Mammary epithelial cell (primary cell): ENCODE data around the gene IL1RL2.

ENCODE experiments used
- CTCF ChIP-seq, 2 donors: IDR thresholded peaks in 1 of 2; conservative IDR thresholded peaks in 1 of 2; 2 replicates each; pipeline ENCODE4 v1.5.1; 2011 to 2012; ENCODE audit warnings: inconsistent platforms in 2 of 2, low read length in 2 of 2, mild to moderate bottlenecking in 2 of 2, control low read depth in 1 of 2, low read depth in 1 of 2; ENCODE audit not compliant: insufficient read depth in 1 of 2; ENCODE audit errors: extremely low read depth in 1 of 2
- EZH2 ChIP-seq: IDR thresholded peaks from 2 replicates; pipeline ENCODE4 v1.6.1; 2012; ENCODE audit warnings: low read length, inconsistent platforms, borderline replicate concordance

- TF ChIP-seq CTCF (conservative IDR thresholded peaks at IDR 0.05 in 1 of 2, IDR thresholded peaks at IDR 0.05 in 1 of 2; ENCODE audit: extremely low read depth in 1 of 2, insufficient read depth in 1 of 2, low read depth in 1 of 2, low read length in 2 of 2) (no peak), EZH2 (no peak)
Observed at GRCh38 chr2:102209474-102209873, 22.7 kb downstream of the IL1RL2 start.
